ENCODE measurements around the gene SLC39A2. TPM values are rescaled to one million over a fixed set of nuclear protein-coding genes. Genes with fewer than 3 reads are reported as not detected.
A peak's percentile ranks its signal among the peaks of the same experiment; 100 is the strongest.

SLC39A2 gene
- total RNA-seq, 4 donors from 2014 or later: not detected

DNA sequence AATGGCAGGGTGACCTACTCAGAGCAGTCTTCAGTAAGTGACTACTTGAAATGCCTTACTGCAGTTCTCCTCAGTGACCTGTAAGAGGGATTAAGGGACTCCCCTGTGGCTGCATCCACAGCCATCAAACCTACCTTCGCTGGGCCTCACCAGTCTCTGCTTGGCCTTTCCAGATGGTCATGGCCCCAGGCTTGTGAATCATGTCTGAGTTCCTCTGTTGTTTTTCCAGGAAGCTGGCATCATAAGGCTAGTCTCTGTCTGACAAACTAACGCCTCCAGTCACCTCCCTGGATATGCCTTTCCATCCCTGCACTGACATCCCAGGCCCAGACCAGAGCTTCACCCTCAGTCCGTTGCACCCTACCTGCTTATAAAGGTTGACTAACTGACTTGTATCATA, 29.8 kb upstream of the SLC39A2 start:
- intact Hi-C loops (cut with DNase I; ENCODE audit: low total_unique reads): no loop called here
- no peak for TF ChIP-seq CTCF (IDR thresholded peaks at IDR 0.05 in 4 of 5, conservative IDR thresholded peaks at IDR 0.05 in 1 of 5)
- no peak for TF ChIP-seq POLR2A (IDR thresholded peaks at IDR 0.05)
- in situ Hi-C loops (cut with MboI; ENCODE audit: low sequenced_read_pairs in 4 of 4): loop anchor here (5.0 to 25.0 kb wide), 3 partner anchors 107 to 115 kb away; no protein-coding TSS in a partner anchor

DNA sequence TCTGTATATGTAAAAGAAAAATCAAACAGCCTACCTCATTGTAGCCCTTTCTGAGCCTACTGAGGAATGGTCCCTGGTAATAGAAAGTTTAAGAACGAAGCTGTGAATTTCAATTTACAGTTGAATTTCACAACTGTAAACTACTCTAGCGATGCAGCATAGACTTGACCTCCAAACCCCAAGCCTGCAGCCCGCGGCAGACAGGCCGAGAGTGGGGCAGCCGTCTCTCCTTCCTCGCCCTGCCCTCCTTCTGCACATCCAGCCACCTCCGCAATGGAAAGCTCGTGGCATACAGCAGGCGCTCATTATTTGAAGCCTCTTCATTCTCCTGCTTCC, 28.5 kb upstream of the SLC39A2 start:
- DNase-seq: no peak
- no peak for TF ChIP-seq CTCF (IDR thresholded peaks at IDR 0.05 in 4 of 5, conservative IDR thresholded peaks at IDR 0.05 in 1 of 5)
- peak overlapping the region in 2 of 4 donors; percentile 64 to 67 for H3K27ac ChIP-seq
- no peaks in the 10 kb centered on the region for H3K36me3 ChIP-seq
- peaks cover 0 to 2% (median 0%) of the 10 kb centered on the region in 3 donors for H3K27me3 ChIP-seq
- intact Hi-C loops (cut with DNase I; ENCODE audit: low total_unique reads) (loop anchor here (5.0 kb wide), 3 partner anchors 137 to 288 kb away; partner anchors contain the start of gene RNASE4), in situ Hi-C loops (cut with MboI; ENCODE audit: low sequenced_read_pairs in 4 of 4) (loop anchor here in 2 of 4 donors (10.0 to 25.0 kb wide), 2 partner anchors 108 to 276 kb away; no protein-coding TSS in a partner anchor)
- peaks cover 5 to 7% of the 10 kb centered on the region in 2 donors for H3K4me1 ChIP-seq
- ATAC-seq: peak in 1 of 2 donors; percentile 4
- peak overlapping the region; percentile 68 to 80 (median 71) for H3K4me3 ChIP-seq
- no peaks in the 10 kb centered on the region for H3K9me3 ChIP-seq

More for the DNA sequence above, 29.8 kb upstream of the SLC39A2 start:
- no peak for ATAC-seq
- no peak for DNase-seq
- no peaks in the 10 kb centered on the region for H3K9me3 ChIP-seq
- H3K27me3 ChIP-seq: peaks cover 0 to 2% (median 0%) of the 10 kb centered on the region in 3 donors
- no peaks in the 10 kb centered on the region for H3K36me3 ChIP-seq
- H3K4me3 ChIP-seq: no peak overlapping the region
- peaks cover 5 to 7% of the 10 kb centered on the region in 2 donors for H3K4me1 ChIP-seq
- H3K27ac ChIP-seq: no peak overlapping the region

DNA sequence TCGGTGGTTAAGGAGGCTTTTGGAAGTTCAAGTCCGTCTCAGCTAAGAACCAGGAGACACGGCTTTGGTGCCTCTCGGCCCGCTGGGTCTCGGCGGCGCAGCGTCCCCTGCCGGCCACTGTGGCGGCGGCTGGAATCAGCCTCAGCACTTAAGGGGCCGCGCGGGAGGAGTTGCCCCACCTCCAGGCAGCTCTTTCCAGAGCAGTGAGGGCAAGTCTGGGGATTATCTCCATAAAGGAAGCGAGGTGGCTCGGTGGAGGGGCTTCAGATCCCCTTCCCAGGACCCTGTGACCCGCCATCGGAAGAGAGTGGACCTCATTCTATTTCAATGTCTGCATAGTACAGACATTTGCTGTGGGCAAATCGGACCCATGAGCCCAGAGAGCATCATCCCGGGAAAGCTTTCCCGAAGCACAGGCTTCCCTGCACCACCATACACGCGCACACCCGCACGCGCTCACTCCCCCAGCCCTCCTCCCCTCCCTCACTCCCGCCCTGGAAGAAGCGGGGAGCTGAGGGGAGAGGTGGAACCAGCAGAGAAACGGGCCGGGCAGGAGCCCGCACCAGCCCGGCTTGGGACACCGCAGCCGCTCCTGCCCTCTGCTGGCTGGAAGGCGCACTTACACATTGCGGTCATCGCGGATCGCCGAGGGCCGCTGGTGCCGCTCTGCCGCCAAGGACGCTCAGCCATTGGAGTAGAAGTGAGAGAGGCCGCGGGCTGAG, 27.9 kb upstream of the SLC39A2 start:
- intact Hi-C loops (cut with DNase I; ENCODE audit: low total_unique reads) (loop anchor here (1.0 to 5.0 kb wide), 5 partner anchors 68 to 289 kb away; partner anchors contain the start of gene RNASE4), in situ Hi-C loops (cut with MboI; ENCODE audit: low sequenced_read_pairs in 4 of 4) (loop anchor here in 2 of 4 donors (10.0 to 25.0 kb wide), 2 partner anchors 109 to 276 kb away; no protein-coding TSS in a partner anchor)
- Histone ChIP-seq H3K27ac (peak overlapping the region; percentile 40 to 67 (median 59)), H3K27me3 (no peaks in the 10 kb centered on the region), H3K36me3 (no peaks in the 10 kb centered on the region), H3K4me1 (peaks cover 5 to 7% of the 10 kb centered on the region in 2 donors), H3K4me3 (peak overlapping the region; percentile 68 to 80 (median 71)), H3K9me3 (no peaks in the 10 kb centered on the region)
- TF ChIP-seq POLR2A (IDR thresholded peaks at IDR 0.05) (no peak), CTCF (IDR thresholded peaks at IDR 0.05 in 4 of 5, conservative IDR thresholded peaks at IDR 0.05 in 1 of 5) (peak; percentile 77 to 88 (median 84))
- peak; percentile 92 to 93 for ATAC-seq
- DNase-seq: peak; percentile 62 to 74

GRCh38 chr14:20971705-20972021, 27.4 kb upstream of the SLC39A2 start:
- TF ChIP-seq CTCF (IDR thresholded peaks at IDR 0.05 in 4 of 5, conservative IDR thresholded peaks at IDR 0.05 in 1 of 5): no peak
- TF ChIP-seq POLR2A (IDR thresholded peaks at IDR 0.05): no peak
- Histone ChIP-seq H3K9me3 (no peaks in the 10 kb centered on the region), H3K27me3 (no peaks in the 10 kb centered on the region), H3K27ac (peak overlapping the region in 3 of 4 donors; percentile 54 to 67 (median 64)), H3K4me1 (peaks cover 5 to 7% of the 10 kb centered on the region in 2 donors), H3K4me3 (peak overlapping the region; percentile 68 to 80 (median 71)), H3K36me3 (no peaks in the 10 kb centered on the region)
- intact Hi-C loops (cut with DNase I; ENCODE audit: low total_unique reads) (loop anchor here (1.0 to 5.0 kb wide), 5 partner anchors 68 to 289 kb away; partner anchors contain the start of gene RNASE4), in situ Hi-C loops (cut with MboI; ENCODE audit: low sequenced_read_pairs in 4 of 4) (loop anchor here in 2 of 4 donors (10.0 to 25.0 kb wide), 2 partner anchors 109 to 277 kb away; no protein-coding TSS in a partner anchor)
- DNase-seq (no peak), ATAC-seq (peak in 1 of 2 donors; percentile 15)
